A549 (cell line): Measurements from ENCODE around the gene TAF4B. TPM values are rescaled to one million over a fixed set of nuclear protein-coding genes. Genes with fewer than 3 reads are reported as not detected.

Source experiments
- ATAC-seq, 2 experiments: fragments of 200-7000 bp in 1 of 2; fragments of >200 bp in 1 of 2; cut with Nextera tagmentation in 1 of 2; cut with Tn5 transposase in 1 of 2; 3 replicates each; pipeline versions ENCODE4 v1.8.0 to v1.9.1; 2018 to 2020; ENCODE audit warnings: mild to moderate bottlenecking in 1 of 2, moderate library complexity in 1 of 2
- CTCF ChIA-PET: fragments of 300-600 bp; sonication (Branson Sonifier 250); formaldehyde crosslinking; extraction: SDS; loops from one replicate; lab custom pipeline; 2021; ENCODE audit warnings: antibody characterized with exemption, inconsistent platforms; lab: Yijun Ruan, JAX
- POLR2A ChIA-PET: fragments of 350-600 bp; formaldehyde crosslinking; extraction: SDS; loops from one replicate; lab custom pipeline; 2021; ENCODE audit warnings: antibody characterized with exemption, inconsistent platforms; lab: Yijun Ruan, JAX
- DNase-seq, 2 experiments: peaks; one replicate each; pipeline versions ENCODE4 v3.0.0 to v3.0.0-alpha.2; 2011 to 2016; ENCODE audit warnings: low read depth in 1 of 2, low spot score in 1 of 2
- FAIRE-seq: peaks from 2 replicates; lab custom pipeline; 2011; peaks lifted over from hg19 to GRCh38; lab: Jason Lieb, UNC
- H3K27ac ChIP-seq, 2 experiments: fragments of >200 bp; sonication (Bioruptor Twin); formaldehyde crosslinking; 3 replicates each; pipeline ENCODE4 v1.5.1; 2016 to 2017
- H3K4me1 ChIP-seq: fragments of >200 bp; sonication (Bioruptor Twin); formaldehyde crosslinking; 3 replicates; pipeline ENCODE4 v1.6.1; 2016
- H3K4me2 ChIP-seq: fragments of >200 bp; sonication (Bioruptor Twin); formaldehyde crosslinking; 3 replicates; pipeline ENCODE4 v1.6.1; 2016
- H3K4me3 ChIP-seq: fragments of >200 bp; sonication (Bioruptor Twin); formaldehyde crosslinking; 3 replicates; pipeline ENCODE4 v1.5.1; 2016
- H3K9me3 ChIP-seq: fragments of >200 bp; sonication (Bioruptor Twin); formaldehyde crosslinking; 3 replicates; pipeline ENCODE4 v1.6.1; 2016
- CBX8 ChIP-seq: fragments of 200-600 bp; sonication (generic); IDR thresholded peaks from 2 replicates; pipeline ENCODE4 v1.6.1; 2016
- CHD2 ChIP-seq: fragments of 150-350 bp; IDR thresholded peaks from 2 replicates; pipeline ENCODE4 v1.6.1; 2014; ENCODE audit warnings: low read length; ENCODE audit not compliant: partially characterized antibody
- CHD4 ChIP-seq: fragments of 200-600 bp; sonication (generic); IDR thresholded peaks from 2 replicates; pipeline ENCODE4 v1.6.1; 2016; ENCODE audit warnings: antibody characterized with exemption, mild to moderate bottlenecking, borderline replicate concordance
- EP300 ChIP-seq, 2 experiments: fragments of >200 bp; sonication (Bioruptor Twin); formaldehyde crosslinking; IDR thresholded peaks; 2 replicates in 1 of 2; 3 replicates in 1 of 2; pipeline ENCODE4 v1.6.1; 2016 to 2017
- ESRRA ChIP-seq: fragments of 150-350 bp; IDR thresholded peaks from 2 replicates; pipeline ENCODE4 v1.6.1; 2014; ENCODE audit warnings: mild to moderate bottlenecking, low read length, borderline replicate concordance
- FOXS1 ChIP-seq: fragments of 250-450 bp; sonication (Bioruptor Pico); IDR thresholded peaks from 2 replicates; pipeline ENCODE4 v1.5.0; 2020; ENCODE audit warnings: mild to moderate bottlenecking, moderate library complexity
- HEYL ChIP-seq: fragments of 250-450 bp; sonication (Bioruptor Pico); IDR thresholded peaks from 2 replicates; pipeline ENCODE4 v1.8.0; 2021; ENCODE audit warnings: mild to moderate bottlenecking, moderate library complexity
- JUNB ChIP-seq: fragments of >200 bp; sonication (Bioruptor Twin); formaldehyde crosslinking; IDR thresholded peaks from 2 replicates; pipeline ENCODE4 v1.6.1; 2016
- KDM5A ChIP-seq: fragments of 200-600 bp; sonication (generic); IDR thresholded peaks from 2 replicates; pipeline ENCODE4 v1.6.1; 2016; ENCODE audit warnings: antibody characterized with exemption, mild to moderate bottlenecking
- MYC ChIP-seq: IDR thresholded peaks from 2 replicates; pipeline ENCODE4 v1.6.1; 2012; ENCODE audit warnings: mild to moderate bottlenecking, inconsistent platforms, low read length, improper control_type of control experiment, borderline replicate concordance
- NR3C1 ChIP-seq: fragments of >200 bp; sonication (Bioruptor Twin); formaldehyde crosslinking; IDR thresholded peaks from 3 replicates; pipeline ENCODE4 v1.6.1; 2017
- RARB ChIP-seq: fragments of 250-450 bp; sonication (Bioruptor Pico); IDR thresholded peaks from 2 replicates; pipeline ENCODE4 v1.8.0; 2021; ENCODE audit warnings: mild to moderate bottlenecking, moderate library complexity
- RFX5 ChIP-seq: fragments of 450-650 bp; IDR thresholded peaks from 2 replicates; pipeline ENCODE4 v1.7.1; 2014; ENCODE audit warnings: antibody characterized with exemption, mild to moderate bottlenecking, moderate library complexity
- SREBF2 ChIP-seq: fragments of 450-650 bp; IDR thresholded peaks from 2 replicates; pipeline ENCODE4 v1.6.1; 2014; ENCODE audit warnings: mild to moderate bottlenecking, moderate library complexity
- TFCP2L1 ChIP-seq: fragments of 250-450 bp; sonication (Bioruptor Pico); IDR thresholded peaks from 2 replicates; pipeline ENCODE4 v1.5.0; 2021; ENCODE audit warnings: mild to moderate bottlenecking
- ZNF302 ChIP-seq: fragments of 250-450 bp; sonication (Bioruptor Pico); IDR thresholded peaks from 2 replicates; pipeline ENCODE4 v1.9.0; 2021; ENCODE audit warnings: inconsistent platforms, mild to moderate bottlenecking, moderate library complexity
- WGBS: methylation state at CpG from one replicate; pipeline ENCODE4 v1.1.6; 2017; ENCODE audit errors: missing lambda C conversion rate; 5-methylcytosine and 5-hydroxymethylcytosine counted together
- polyA plus RNA-seq, 4 experiments: library from polyadenylated mRNA; depleted of rRNA in 3 of 4; stranded (reverse); fragments of >200 nt; fragmentation: RNase III in 1 of 4; extraction: RNeasy Plus Mini Kit Qiagen cat#74134 plus additional on column Dnase treatment in 1 of 4; gene quantifications; 2 replicates in 3 of 4; 3 replicates in 1 of 4; pipeline ENCODE4 v1.2.3, GENCODE V29; 2011 to 2017
- TF ChIP-seq, protein P1 (sequence below): fragments of 450-650 bp; IDR thresholded peaks from 2 replicates; pipeline ENCODE4 v1.6.1; 2014; ENCODE audit warnings: antibody characterized with exemption
- TF ChIP-seq, protein P2 (sequence below): fragments of >200 bp; sonication (Bioruptor Twin); formaldehyde crosslinking; IDR thresholded peaks from 3 replicates; pipeline ENCODE4 v1.5.1; 2016
- TF ChIP-seq, protein P3 (sequence below): fragments of 250-450 bp; sonication (Bioruptor Pico); IDR thresholded peaks from 2 replicates; pipeline ENCODE4 v1.5.0; 2021; ENCODE audit warnings: mild to moderate bottlenecking, moderate library complexity, borderline replicate concordance

The TAF4B gene
- polyA plus RNA-seq, 2 of the 4 experiments (the other 2 are of a cell fraction), result 2.5 to 5.6 TPM

DNA sequence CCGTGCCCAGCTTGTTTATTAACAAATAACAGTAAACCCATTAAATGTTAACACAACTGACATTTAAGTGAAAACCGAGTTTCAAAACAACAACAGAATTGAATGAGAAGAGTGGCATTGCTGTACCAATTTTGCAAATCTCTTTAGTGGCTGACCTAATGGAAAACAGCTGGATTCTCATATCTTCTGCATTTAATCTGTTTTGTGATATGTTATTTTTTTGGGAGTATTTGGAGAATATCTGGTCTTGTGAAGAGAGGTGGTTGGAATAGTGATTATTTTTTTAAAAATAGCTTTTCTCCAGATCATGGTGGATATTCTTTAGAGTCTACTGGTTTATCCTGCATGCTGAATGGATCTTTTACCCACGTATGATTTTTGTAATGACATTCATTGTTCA lies 51.1 kb downstream of the TAF4B start:
- WGBS, result 72% methylated on average over 3 of the region's 3 CpGs
- DNase-seq (no peak), ATAC-seq (no peak), FAIRE-seq (no peak)
- H3K9me3 ChIP-seq, result peaks cover 6% of the 10 kb centered on the region; the same call in 1 of the 3 replicates
- ChIA-PET CTCF (no interaction called here), POLR2A (no interaction called here)
- H3K4me1 ChIP-seq, result no peaks in the 10 kb centered on the region
- no peak overlapping the region for H3K4me2 ChIP-seq
- H3K4me3 ChIP-seq, result no peak overlapping the region
- H3K27ac ChIP-seq, result no peak overlapping the region
- TF ChIP-seq EP300 (IDR thresholded peaks at IDR 0.05) (no peak), ESRRA (no peak), MYC (no peak), KDM5A (no peak), ZNF302 (CRISPR knock-in tag) (no peak), FOXS1 (CRISPR knock-in tag) (no peak), SREBF2 (no peak), TFCP2L1 (no peak), RFX5 (no peak)
- TF ChIP-seq, protein P1, sequence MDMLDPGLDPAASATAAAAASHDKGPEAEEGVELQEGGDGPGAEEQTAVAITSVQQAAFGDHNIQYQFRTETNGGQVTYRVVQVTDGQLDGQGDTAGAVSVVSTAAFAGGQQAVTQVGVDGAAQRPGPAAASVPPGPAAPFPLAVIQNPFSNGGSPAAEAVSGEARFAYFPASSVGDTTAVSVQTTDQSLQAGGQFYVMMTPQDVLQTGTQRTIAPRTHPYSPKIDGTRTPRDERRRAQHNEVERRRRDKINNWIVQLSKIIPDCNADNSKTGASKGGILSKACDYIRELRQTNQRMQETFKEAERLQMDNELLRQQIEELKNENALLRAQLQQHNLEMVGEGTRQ, result no peak

DNA sequence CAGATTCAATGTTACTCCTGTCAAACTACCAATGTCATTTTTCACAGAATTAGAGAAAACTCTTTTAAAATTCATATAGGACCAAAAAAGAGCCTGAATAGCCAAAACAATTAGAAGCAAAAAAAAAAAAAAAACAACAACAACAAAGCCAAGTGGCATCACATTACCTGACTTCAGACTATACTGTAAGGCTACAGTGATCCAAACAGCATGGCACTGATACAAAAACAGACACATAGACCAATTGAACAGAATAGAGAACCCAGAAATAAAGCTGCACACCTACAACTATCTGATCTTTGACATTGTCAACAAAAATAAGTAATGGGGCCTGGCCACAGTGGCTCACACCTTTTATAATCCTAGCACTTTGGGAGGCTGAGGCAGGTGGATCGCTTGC lies 53.2 kb downstream of the TAF4B start:
- no peak for DNase-seq
- no peak overlapping the region for H3K4me2 ChIP-seq
- CTCF ChIA-PET, result no interaction called here
- no peak for ATAC-seq
- no peak for FAIRE-seq
- peaks cover 6% of the 10 kb centered on the region; the same call in 1 of the 3 replicates for H3K9me3 ChIP-seq
- WGBS, result 100% methylated on average over 1 of the region's 1 CpG
- no peak overlapping the region for H3K4me3 ChIP-seq
- TF ChIP-seq CHD4 (no peak), CBX8 (no peak), HEYL (CRISPR knock-in tag) (no peak), NR3C1 (no peak), JUNB (no peak), RARB (CRISPR knock-in tag) (no peak), CHD2 (no peak)
- TF ChIP-seq, protein P2, sequence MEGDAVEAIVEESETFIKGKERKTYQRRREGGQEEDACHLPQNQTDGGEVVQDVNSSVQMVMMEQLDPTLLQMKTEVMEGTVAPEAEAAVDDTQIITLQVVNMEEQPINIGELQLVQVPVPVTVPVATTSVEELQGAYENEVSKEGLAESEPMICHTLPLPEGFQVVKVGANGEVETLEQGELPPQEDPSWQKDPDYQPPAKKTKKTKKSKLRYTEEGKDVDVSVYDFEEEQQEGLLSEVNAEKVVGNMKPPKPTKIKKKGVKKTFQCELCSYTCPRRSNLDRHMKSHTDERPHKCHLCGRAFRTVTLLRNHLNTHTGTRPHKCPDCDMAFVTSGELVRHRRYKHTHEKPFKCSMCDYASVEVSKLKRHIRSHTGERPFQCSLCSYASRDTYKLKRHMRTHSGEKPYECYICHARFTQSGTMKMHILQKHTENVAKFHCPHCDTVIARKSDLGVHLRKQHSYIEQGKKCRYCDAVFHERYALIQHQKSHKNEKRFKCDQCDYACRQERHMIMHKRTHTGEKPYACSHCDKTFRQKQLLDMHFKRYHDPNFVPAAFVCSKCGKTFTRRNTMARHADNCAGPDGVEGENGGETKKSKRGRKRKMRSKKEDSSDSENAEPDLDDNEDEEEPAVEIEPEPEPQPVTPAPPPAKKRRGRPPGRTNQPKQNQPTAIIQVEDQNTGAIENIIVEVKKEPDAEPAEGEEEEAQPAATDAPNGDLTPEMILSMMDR, result no peak
- TF ChIP-seq, all 56 proteins: peak for 0
- POLR2A ChIA-PET, result no interaction called here
- H3K27ac ChIP-seq, result no peak overlapping the region
- no peaks in the 10 kb centered on the region for H3K4me1 ChIP-seq

DNA sequence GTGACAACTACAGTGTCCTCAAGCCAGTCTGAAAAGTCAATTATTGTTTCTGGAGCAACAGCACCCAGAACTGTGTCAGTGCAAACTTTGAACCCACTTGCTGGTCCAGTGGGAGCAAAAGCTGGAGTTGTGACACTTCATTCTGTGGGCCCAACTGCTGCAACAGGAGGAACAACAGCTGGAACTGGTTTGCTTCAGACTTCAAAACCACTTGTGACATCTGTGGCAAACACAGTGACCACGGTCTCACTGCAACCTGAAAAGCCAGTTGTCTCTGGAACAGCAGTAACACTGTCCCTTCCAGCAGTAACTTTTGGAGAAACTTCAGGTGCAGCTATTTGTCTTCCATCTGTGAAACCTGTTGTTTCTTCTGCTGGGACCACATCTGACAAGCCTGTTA lies 59.8 kb downstream of the TAF4B start:
- no peak for FAIRE-seq
- 90% methylated on average over 1 of the region's 1 CpG for WGBS
- DNase-seq, result no peak
- POLR2A ChIA-PET, result no interaction called here
- H3K4me2 ChIP-seq, result no peak overlapping the region
- H3K4me1 ChIP-seq, result no peaks in the 10 kb centered on the region
- H3K9me3 ChIP-seq, result no peaks in the 10 kb centered on the region
- H3K4me3 ChIP-seq, result no peak overlapping the region
- CTCF ChIA-PET, result interaction anchor here (1.5 kb wide), 1 partner anchor 21 kb away, joined by 3 read pairs; no protein-coding TSS in a partner anchor
- TF ChIP-seq, protein P3, sequence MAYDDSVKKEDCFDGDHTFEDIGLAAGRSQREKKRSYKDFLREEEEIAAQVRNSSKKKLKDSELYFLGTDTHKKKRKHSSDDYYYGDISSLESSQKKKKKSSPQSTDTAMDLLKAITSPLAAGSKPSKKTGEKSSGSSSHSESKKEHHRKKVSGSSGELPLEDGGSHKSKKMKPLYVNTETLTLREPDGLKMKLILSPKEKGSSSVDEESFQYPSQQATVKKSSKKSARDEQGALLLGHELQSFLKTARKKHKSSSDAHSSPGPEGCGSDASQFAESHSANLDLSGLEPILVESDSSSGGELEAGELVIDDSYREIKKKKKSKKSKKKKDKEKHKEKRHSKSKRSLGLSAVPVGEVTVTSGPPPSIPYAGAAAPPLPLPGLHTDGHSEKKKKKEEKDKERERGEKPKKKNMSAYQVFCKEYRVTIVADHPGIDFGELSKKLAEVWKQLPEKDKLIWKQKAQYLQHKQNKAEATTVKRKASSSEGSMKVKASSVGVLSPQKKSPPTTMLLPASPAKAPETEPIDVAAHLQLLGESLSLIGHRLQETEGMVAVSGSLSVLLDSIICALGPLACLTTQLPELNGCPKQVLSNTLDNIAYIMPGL (CRISPR knock-in tag), result no peak
- ATAC-seq, result no peak
- H3K27ac ChIP-seq, result no peak overlapping the region
